Endothelial cell (in vitro differentiated cells): ENCODE results near the gene FMNL3. TPM values are rescaled to one million over a fixed set of nuclear protein-coding genes. Genes with fewer than 3 reads are reported as not detected.

ENCODE experiments used
- DNase-seq: peaks from one replicate; pipeline ENCODE4 v3.0.0; 2021; ENCODE audit warnings: low spot score
- H3K27ac Mint-ChIP-seq: one replicate; pipeline ENCODE4 v1.8.0; 2021; ENCODE audit warnings: mixed read lengths, inconsistent platforms; ENCODE audit not compliant: unreplicated experiment
- H3K27me3 Mint-ChIP-seq: one replicate; pipeline ENCODE4 v1.8.0; 2021; ENCODE audit warnings: mild to moderate bottlenecking, moderate library complexity, mixed read lengths, inconsistent platforms; ENCODE audit not compliant: unreplicated experiment
- H3K36me3 Mint-ChIP-seq: one replicate; pipeline ENCODE4 v1.8.0; 2021; ENCODE audit warnings: mild to moderate bottlenecking, low read depth, mixed read lengths, inconsistent platforms; ENCODE audit not compliant: unreplicated experiment
- H3K4me1 Mint-ChIP-seq: one replicate; pipeline ENCODE4 v1.8.0; 2021; ENCODE audit warnings: mild to moderate bottlenecking, mixed read lengths, inconsistent platforms; ENCODE audit not compliant: unreplicated experiment
- H3K4me3 Mint-ChIP-seq: one replicate; pipeline ENCODE4 v1.8.0; 2021; ENCODE audit warnings: mild to moderate bottlenecking, mixed read lengths, inconsistent platforms; ENCODE audit not compliant: unreplicated experiment
- H3K9me3 Mint-ChIP-seq: one replicate; pipeline ENCODE4 v1.8.0; 2021; ENCODE audit warnings: mixed read lengths, inconsistent platforms; ENCODE audit not compliant: unreplicated experiment
- CTCF ChIP-seq: fragments of 200-600 bp; sonication (generic); IDR thresholded peaks from one replicate; pipeline ENCODE4 v1.5.0; 2021; ENCODE audit warnings: antibody characterized with exemption; ENCODE audit not compliant: unreplicated experiment
- total RNA-seq: library from RNA; stranded (reverse); fragmentation: NEBNext Ultra II Directional; extraction: Animal tissue kit (Norgen Biotek cat#: 25700); gene quantifications from one replicate; pipeline ENCODE4 v1.2.1, GENCODE V29; 2021; ENCODE audit not compliant: unreplicated experiment

Gene FMNL3
- total RNA-seq, 1 donor from 2014 or later, result 194 TPM

- no peak for TF ChIP-seq CTCF
- Mint-ChIP-seq H3K4me3 (peak overlapping the region; percentile 24), H3K36me3 (peaks cover 29% of the 10 kb centered on the region), H3K9me3 (no peaks in the 10 kb centered on the region), H3K27ac (peak overlapping the region; percentile 55), H3K27me3 (peaks cover 16% of the 10 kb centered on the region), H3K4me1 (peaks cover 90% of the 10 kb centered on the region)
- no peak for DNase-seq
Observed at GRCh38 chr12:49669796-49670195, 37.4 kb downstream of the FMNL3 start.

GRCh38 chr12:49667325-49668090 lies 39.7 kb downstream of the FMNL3 start:
- no peak for DNase-seq
- H3K9me3 Mint-ChIP-seq, result no peaks in the 10 kb centered on the region
- peak overlapping the region; percentile 25 for H3K27ac Mint-ChIP-seq
- peaks cover 35% of the 10 kb centered on the region for H3K36me3 Mint-ChIP-seq
- TF ChIP-seq CTCF, result no peak
- H3K4me3 Mint-ChIP-seq, result no peak overlapping the region
- peaks cover 22% of the 10 kb centered on the region for H3K27me3 Mint-ChIP-seq
- H3K4me1 Mint-ChIP-seq, result peaks cover 89% of the 10 kb centered on the region

GRCh38 chr12:49666176-49666575 lies 41.0 kb downstream of the FMNL3 start:
- no peak for DNase-seq
- H3K27me3 Mint-ChIP-seq, result peaks cover 22% of the 10 kb centered on the region
- peak overlapping the region; percentile 92 for H3K27ac Mint-ChIP-seq
- TF ChIP-seq CTCF, result no peak
- no peak overlapping the region for H3K4me3 Mint-ChIP-seq
- peaks cover 48% of the 10 kb centered on the region for H3K36me3 Mint-ChIP-seq
- H3K4me1 Mint-ChIP-seq, result peaks cover 89% of the 10 kb centered on the region
- H3K9me3 Mint-ChIP-seq, result no peaks in the 10 kb centered on the region

- peaks cover 88% of the 10 kb centered on the region for H3K4me1 Mint-ChIP-seq
- peak overlapping the region; percentile 92 for H3K27ac Mint-ChIP-seq
- TF ChIP-seq CTCF, result no peak
- no peaks in the 10 kb centered on the region for H3K9me3 Mint-ChIP-seq
- peaks cover 55% of the 10 kb centered on the region for H3K36me3 Mint-ChIP-seq
- DNase-seq, result no peak
- H3K4me3 Mint-ChIP-seq, result peak overlapping the region; percentile 29
- peaks cover 17% of the 10 kb centered on the region for H3K27me3 Mint-ChIP-seq
Observed at GRCh38 chr12:49665384-49665783, 41.8 kb downstream of the FMNL3 start.

- H3K27me3 Mint-ChIP-seq, result peaks cover 14% of the 10 kb centered on the region
- H3K27ac Mint-ChIP-seq, result peak overlapping the region; percentile 92
- DNase-seq, result peak; percentile 52
- peaks cover 87% of the 10 kb centered on the region for H3K4me1 Mint-ChIP-seq
- H3K9me3 Mint-ChIP-seq, result no peaks in the 10 kb centered on the region
- peak overlapping the region; percentile 65 for H3K4me3 Mint-ChIP-seq
- H3K36me3 Mint-ChIP-seq, result peaks cover 58% of the 10 kb centered on the region
- TF ChIP-seq CTCF, result no peak
Observed at GRCh38 chr12:49664591-49665239, 42.5 kb downstream of the FMNL3 start.
